SK-N-SH (cell line): Measurements from ENCODE around the gene ZYG11A.

ENCODE experiments used
- CHD2 ChIP-seq: fragments of 150-350 bp; IDR thresholded peaks from 2 replicates; pipeline ENCODE4 v1.6.1; 2018; ENCODE audit warnings: low read length; ENCODE audit not compliant: partially characterized antibody
- ELF1 ChIP-seq: IDR thresholded peaks from 2 replicates; pipeline ENCODE4 v1.4.0; 2012
- GABPA ChIP-seq: IDR thresholded peaks from 2 replicates; pipeline ENCODE4 v1.4.0; 2012; ENCODE audit warnings: low read depth, mild to moderate bottlenecking
- MEF2A ChIP-seq: IDR thresholded peaks from 2 replicates; pipeline ENCODE4 v1.4.0; 2012; ENCODE audit warnings: low read depth, borderline replicate concordance
- POLR2AphosphoS5 ChIP-seq: IDR thresholded peaks from 2 replicates; pipeline ENCODE4 v1.6.1; 2012; ENCODE audit warnings: low read depth, low read length
- RAD21 ChIP-seq: IDR thresholded peaks from 2 replicates; pipeline ENCODE4 v1.6.1; 2012; ENCODE audit warnings: mild to moderate bottlenecking, low read length
- YY1 ChIP-seq: IDR thresholded peaks from 2 replicates; pipeline ENCODE4 v1.4.0; 2012; ENCODE audit warnings: low read depth, mild to moderate bottlenecking
- TF ChIP-seq, protein P1 (sequence below): fragments of 200-600 bp; sonication (generic); IDR thresholded peaks from 2 replicates; pipeline ENCODE4 v1.6.1; 2017; ENCODE audit warnings: antibody characterized with exemption, mild to moderate bottlenecking, moderate library complexity
- TF ChIP-seq, protein P2 (sequence below): IDR thresholded peaks from 2 replicates; pipeline ENCODE4 v1.4.0; 2012; ENCODE audit warnings: low read depth

DNA sequence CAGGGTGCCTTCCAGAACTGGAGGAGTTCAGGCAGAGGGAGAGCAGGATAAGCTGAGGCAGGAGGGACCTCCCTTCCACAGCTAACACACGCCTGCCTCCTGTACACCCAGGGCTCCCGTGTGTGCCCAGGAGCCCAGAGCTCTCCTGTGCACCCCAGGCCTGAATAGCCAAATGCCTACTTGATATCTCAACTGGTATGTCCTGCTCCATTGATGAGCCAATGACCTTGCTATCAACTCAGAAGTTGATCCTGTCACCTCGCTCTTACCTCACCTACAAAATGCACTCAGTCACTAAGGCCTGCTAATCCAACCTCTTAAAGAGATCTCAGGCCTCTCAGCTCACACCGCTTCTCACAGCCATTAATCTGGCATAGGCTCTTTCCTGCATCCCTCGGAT, 71.9 kb downstream of the ZYG11A start:
- TF ChIP-seq, protein P1, sequence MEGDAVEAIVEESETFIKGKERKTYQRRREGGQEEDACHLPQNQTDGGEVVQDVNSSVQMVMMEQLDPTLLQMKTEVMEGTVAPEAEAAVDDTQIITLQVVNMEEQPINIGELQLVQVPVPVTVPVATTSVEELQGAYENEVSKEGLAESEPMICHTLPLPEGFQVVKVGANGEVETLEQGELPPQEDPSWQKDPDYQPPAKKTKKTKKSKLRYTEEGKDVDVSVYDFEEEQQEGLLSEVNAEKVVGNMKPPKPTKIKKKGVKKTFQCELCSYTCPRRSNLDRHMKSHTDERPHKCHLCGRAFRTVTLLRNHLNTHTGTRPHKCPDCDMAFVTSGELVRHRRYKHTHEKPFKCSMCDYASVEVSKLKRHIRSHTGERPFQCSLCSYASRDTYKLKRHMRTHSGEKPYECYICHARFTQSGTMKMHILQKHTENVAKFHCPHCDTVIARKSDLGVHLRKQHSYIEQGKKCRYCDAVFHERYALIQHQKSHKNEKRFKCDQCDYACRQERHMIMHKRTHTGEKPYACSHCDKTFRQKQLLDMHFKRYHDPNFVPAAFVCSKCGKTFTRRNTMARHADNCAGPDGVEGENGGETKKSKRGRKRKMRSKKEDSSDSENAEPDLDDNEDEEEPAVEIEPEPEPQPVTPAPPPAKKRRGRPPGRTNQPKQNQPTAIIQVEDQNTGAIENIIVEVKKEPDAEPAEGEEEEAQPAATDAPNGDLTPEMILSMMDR, result no peak
- TF ChIP-seq POLR2AphosphoS5, result no peak
- no peak for TF ChIP-seq RAD21
- TF ChIP-seq, protein P2, sequence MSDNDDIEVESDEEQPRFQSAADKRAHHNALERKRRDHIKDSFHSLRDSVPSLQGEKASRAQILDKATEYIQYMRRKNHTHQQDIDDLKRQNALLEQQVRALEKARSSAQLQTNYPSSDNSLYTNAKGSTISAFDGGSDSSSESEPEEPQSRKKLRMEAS, result no peak
- no peak for TF ChIP-seq YY1
- no peak for TF ChIP-seq GABPA
- TF ChIP-seq CHD2, result no peak
- no peak for TF ChIP-seq MEF2A
- no peak for TF ChIP-seq ELF1
